B cell (primary cell): ENCODE measurements around the gene MOBP.

Experiments
- CTCF ChIP-seq: fragments of 200-600 bp; IDR thresholded peaks from one replicate; pipeline ENCODE4 v1.8.0; 2022; ENCODE audit warnings: antibody characterized with exemption, mild to moderate bottlenecking
- EZH2 ChIP-seq: IDR thresholded peaks from 2 replicates; pipeline ENCODE4 v1.6.1; 2012; ENCODE audit warnings: borderline replicate concordance, low read depth, mild to moderate bottlenecking, moderate library complexity, low read length; ENCODE audit not compliant: insufficient read depth, poor library complexity, severe bottlenecking

- TF ChIP-seq CTCF = no peak
- no peak for TF ChIP-seq EZH2
Measured at GRCh38 chr3:39491014-39491413, 23.5 kb downstream of the MOBP start.
